Right lobe of liver (tissue), 6 donors: ENCODE results near the gene CCDC9B. TPM values are rescaled to one million over a fixed set of nuclear protein-coding genes. Genes with fewer than 3 reads are reported as not detected.

ENCODE experiments used
- ATAC-seq, 4 donors: fragments of 200-7000 bp; cut with Tn5 transposase; one replicate each; pipeline ENCODE4 v1.9.1; 2020; ENCODE audit warnings: mild to moderate bottlenecking in 4 of 4, moderate library complexity in 4 of 4
- DNase-seq, 3 donors: peaks; one replicate each; pipeline ENCODE4 v3.0.0-alpha.2; 2020
- H3K27ac ChIP-seq, 3 donors: fragments of 200-600 bp; one replicate each; pipeline ENCODE4 v1.8.0; 2022
- H3K27me3 ChIP-seq, 2 donors: fragments of 200-600 bp; one replicate each; pipeline ENCODE4 v1.8.0; 2022
- H3K36me3 ChIP-seq, 4 donors: fragments of 200-600 bp; sonication (generic) in 1 of 4; one replicate each; pipeline versions ENCODE4 v1.5.1 to v1.8.0; 2017 to 2022; ENCODE audit warnings: control low read depth in 1 of 4
- H3K4me1 ChIP-seq, 4 donors: fragments of 200-600 bp; sonication (generic) in 1 of 4; one replicate each; pipeline versions ENCODE4 v1.5.1 to v1.8.0; 2017 to 2022; ENCODE audit warnings: control low read depth in 1 of 4
- H3K4me3 ChIP-seq, 3 donors: fragments of 200-600 bp; one replicate each; pipeline ENCODE4 v1.8.0; 2022
- H3K9me3 ChIP-seq, 4 donors: fragments of 200-600 bp; sonication (generic) in 1 of 4; one replicate each; pipeline versions ENCODE4 v1.5.1 to v1.8.0; 2017 to 2022; ENCODE audit warnings: control low read depth in 1 of 4
- POLR2A ChIP-seq: fragments of 450-650 bp; IDR thresholded peaks from one replicate; pipeline ENCODE4 v1.6.1; 2017; ENCODE audit warnings: antibody characterized with exemption, mild to moderate bottlenecking
- WGBS: methylation state at CpG from one replicate; pipeline ENCODE4 v1.1.6; 2018; ENCODE audit warnings: low coverage, low lambda C conversion rate; ENCODE audit not compliant: insufficient coverage; ENCODE audit errors: missing lambda C conversion rate; 5-methylcytosine and 5-hydroxymethylcytosine counted together
- intact Hi-C, 2 donors: fragments of 100-400 bp; cut with DNase I; formaldehyde crosslinking; loops; one replicate each; pipeline versions ENCODE4 v1.11.2 to v1.14.1; 2022
- total RNA-seq, 6 experiments: library from RNA; depleted of rRNA in 2 of 6; stranded (reverse); fragments of >200 nt in 2 of 6; fragmentation: NEBNext Ultra II Directional in 3 of 6; extraction: Animal tissue kit (Norgen Biotek cat#: 25700) in 3 of 6; gene quantifications; one replicate each; pipeline versions ENCODE4 v1.1.0 to v1.2.4, GENCODE V29; 2016 to 2023
- TF ChIP-seq, protein P1 (sequence below), 4 donors: fragments of 200-600 bp in 3 of 4; fragments of 450-650 bp in 1 of 4; IDR thresholded peaks; one replicate each; pipeline versions ENCODE4 v1.5.1 to v1.8.0; 2016 to 2022; ENCODE audit warnings: antibody characterized with exemption in 4 of 4, mild to moderate bottlenecking in 2 of 4
- donor health status: DM: no; HTN: yes; CAD: no.
- donor health status: DM: no; HTN: no; CAD: no.
- donor health status: DM: no; HTN: no; CAD: no.
- donor health status: DM: no; HTN: yes; CAD: no.
- donor health status: DM: no; HTN: yes; CAD: no.

CCDC9B gene
- total RNA-seq, 6 experiments from 2014 or later, result 4.2 to 11.9 (median 4.7) TPM

DNA sequence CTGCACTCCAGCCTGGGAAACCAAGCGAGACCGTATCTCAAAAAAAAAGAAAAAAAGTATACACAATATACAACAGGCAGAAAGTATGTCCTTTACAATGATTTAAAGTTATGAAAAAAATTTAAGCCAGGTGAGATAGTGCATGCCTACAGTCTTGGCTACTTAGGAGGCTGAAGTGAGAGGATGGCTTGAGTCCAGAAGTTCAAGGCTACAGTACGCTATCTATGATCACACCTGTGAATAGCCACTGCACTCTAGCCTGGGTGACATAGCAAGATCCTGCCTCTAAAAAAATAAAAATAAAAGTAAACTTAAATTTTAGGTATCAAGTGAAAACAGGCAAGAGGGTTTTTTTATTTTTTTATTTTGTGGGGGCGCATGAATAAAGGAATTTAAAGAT, 38.6 kb upstream of the CCDC9B start:
- TF ChIP-seq, protein P1, sequence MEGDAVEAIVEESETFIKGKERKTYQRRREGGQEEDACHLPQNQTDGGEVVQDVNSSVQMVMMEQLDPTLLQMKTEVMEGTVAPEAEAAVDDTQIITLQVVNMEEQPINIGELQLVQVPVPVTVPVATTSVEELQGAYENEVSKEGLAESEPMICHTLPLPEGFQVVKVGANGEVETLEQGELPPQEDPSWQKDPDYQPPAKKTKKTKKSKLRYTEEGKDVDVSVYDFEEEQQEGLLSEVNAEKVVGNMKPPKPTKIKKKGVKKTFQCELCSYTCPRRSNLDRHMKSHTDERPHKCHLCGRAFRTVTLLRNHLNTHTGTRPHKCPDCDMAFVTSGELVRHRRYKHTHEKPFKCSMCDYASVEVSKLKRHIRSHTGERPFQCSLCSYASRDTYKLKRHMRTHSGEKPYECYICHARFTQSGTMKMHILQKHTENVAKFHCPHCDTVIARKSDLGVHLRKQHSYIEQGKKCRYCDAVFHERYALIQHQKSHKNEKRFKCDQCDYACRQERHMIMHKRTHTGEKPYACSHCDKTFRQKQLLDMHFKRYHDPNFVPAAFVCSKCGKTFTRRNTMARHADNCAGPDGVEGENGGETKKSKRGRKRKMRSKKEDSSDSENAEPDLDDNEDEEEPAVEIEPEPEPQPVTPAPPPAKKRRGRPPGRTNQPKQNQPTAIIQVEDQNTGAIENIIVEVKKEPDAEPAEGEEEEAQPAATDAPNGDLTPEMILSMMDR (IDR thresholded peaks at IDR 0.05), result no peak
- TF ChIP-seq POLR2A, result no peak
- Histone ChIP-seq H3K36me3 (no peaks in the 10 kb centered on the region), H3K4me1 (peaks cover 0 to 33% (median 8%) of the 10 kb centered on the region in 4 donors), H3K27ac (no peak overlapping the region), H3K9me3 (no peaks in the 10 kb centered on the region), H3K4me3 (no peak overlapping the region), H3K27me3 (no peaks in the 10 kb centered on the region)
- intact Hi-C loops, result no loop called here
- DNase-seq, result no peak
- 74% methylated on average over 4 of the region's 4 CpGs for WGBS
- ATAC-seq, result no peak

DNA sequence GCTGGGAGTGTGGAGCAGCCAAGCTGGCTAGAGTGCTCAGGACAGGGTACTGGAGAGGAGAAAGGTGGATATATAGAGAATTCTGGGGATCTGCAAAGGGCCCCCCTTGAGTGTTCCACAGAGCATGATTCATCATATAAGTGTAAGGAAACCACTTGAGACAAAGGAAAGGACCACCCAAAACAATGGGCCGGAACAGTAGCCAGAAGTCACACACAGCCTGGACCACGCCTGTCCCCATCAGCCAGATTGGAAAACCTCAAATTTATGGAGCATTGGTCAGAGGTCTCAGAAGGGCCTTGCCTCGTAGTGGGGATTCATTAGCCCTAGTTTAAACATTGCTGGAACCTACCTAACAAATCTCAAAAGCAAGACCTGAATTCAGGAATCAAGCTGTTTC, 36.9 kb upstream of the CCDC9B start:
- ATAC-seq, result no peak
- 79% methylated on average over 3 of the region's 3 CpGs for WGBS

DNA sequence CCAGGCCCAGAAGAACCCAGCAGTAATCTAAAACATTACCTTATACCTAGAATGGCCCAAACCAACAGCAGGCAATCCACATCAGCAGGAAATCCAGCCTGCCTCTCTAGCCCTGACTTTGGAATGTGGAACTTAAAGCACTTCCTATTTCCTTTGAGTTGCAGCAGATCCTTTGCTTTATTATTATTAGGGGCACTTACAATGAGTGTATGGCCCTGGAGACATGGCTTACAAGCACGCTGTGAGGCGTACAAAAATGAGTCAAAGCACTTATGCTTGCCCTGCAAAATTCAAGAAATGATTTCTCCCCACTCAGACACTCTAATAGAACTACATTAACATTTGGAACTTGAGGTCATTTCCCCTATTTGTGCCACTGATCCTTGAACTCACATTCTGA, 32.2 kb upstream of the CCDC9B start:
- TF ChIP-seq, protein P1 (IDR thresholded peaks at IDR 0.05), result no peak
- no peak for TF ChIP-seq POLR2A
- intact Hi-C loops, result no loop called here
- no peaks in the 10 kb centered on the region for H3K9me3 ChIP-seq
- DNase-seq (no peak), ATAC-seq (no peak)
- no peak overlapping the region for H3K4me3 ChIP-seq
- no peak overlapping the region for H3K27ac ChIP-seq
- H3K4me1 ChIP-seq, result no peaks in the 10 kb centered on the region
- no peaks in the 10 kb centered on the region for H3K36me3 ChIP-seq
- no peaks in the 10 kb centered on the region for H3K27me3 ChIP-seq
- 40% methylated on average over 2 of the region's 2 CpGs for WGBS

More for the DNA sequence above, 36.9 kb upstream of the CCDC9B start:
- intact Hi-C loops, result no loop called here
- Histone ChIP-seq H3K27me3 (no peaks in the 10 kb centered on the region), H3K4me1 (peaks cover 0 to 25% (median 7%) of the 10 kb centered on the region in 4 donors), H3K4me3 (no peak overlapping the region), H3K36me3 (no peaks in the 10 kb centered on the region), H3K9me3 (no peaks in the 10 kb centered on the region), H3K27ac (no peak overlapping the region)
- no peak for TF ChIP-seq POLR2A
- TF ChIP-seq, protein P1 (IDR thresholded peaks at IDR 0.05), result no peak
- no peak for DNase-seq

DNA sequence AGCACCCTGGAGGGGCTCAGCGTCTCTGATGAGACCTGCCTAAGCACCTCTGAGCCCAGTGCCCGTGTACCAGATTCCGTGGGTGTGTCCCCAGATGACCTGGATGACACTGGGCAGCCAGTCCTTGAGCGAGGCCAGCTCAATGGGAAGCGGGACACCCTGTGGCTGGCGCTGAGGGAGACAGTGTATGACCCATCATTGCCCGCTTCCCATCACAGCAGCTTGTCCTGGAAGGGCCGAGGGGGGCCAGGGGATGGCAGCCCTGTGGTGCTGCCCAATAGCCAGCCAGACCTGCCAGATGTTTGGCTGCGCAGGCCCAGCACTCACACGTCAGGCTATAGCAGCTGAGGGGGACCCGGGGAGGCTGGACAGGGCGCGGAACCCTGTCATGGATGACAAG, 29.2 kb upstream of the CCDC9B start:
- TF ChIP-seq, protein P1 (IDR thresholded peaks at IDR 0.05), result no peak
- TF ChIP-seq POLR2A, result no peak
- DNase-seq (no peak), ATAC-seq (no peak)
- no peaks in the 10 kb centered on the region for H3K9me3 ChIP-seq
- H3K36me3 ChIP-seq, result no peaks in the 10 kb centered on the region
- H3K27ac ChIP-seq, result no peak overlapping the region
- no peak overlapping the region for H3K4me3 ChIP-seq
- H3K27me3 ChIP-seq, result no peaks in the 10 kb centered on the region
- peaks cover 0 to 16% (median 8%) of the 10 kb centered on the region in 4 donors for H3K4me1 ChIP-seq
- WGBS, result 50% methylated on average over 2 of the region's 13 CpGs
- intact Hi-C loops, result loop anchor here in 1 of 2 donors (10.0 kb wide), 1 partner anchor 45 kb away; no protein-coding TSS in a partner anchor

DNA sequence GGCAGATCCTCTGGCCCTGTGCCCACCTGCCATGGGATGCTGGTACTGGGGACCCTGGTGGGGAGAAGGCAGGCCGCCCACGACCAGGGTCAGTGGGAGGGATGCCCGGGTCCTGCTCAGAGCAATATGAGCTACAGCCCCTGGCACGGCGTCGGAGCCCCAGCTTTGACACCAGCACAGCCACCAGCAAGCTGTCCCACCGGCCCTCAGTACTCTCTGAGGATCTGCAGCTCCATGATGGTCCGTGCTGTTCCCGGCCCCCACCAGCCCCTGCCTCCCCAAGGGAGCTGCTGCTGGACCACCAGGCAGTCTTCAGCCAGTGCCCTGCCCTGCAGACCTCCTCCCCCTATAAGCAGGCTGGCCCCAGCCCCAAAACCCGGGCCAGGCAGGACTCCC, 28.7 kb upstream of the CCDC9B start:
- TF ChIP-seq POLR2A, result no peak
- TF ChIP-seq, protein P1 (IDR thresholded peaks at IDR 0.05), result no peak
- intact Hi-C loops, result loop anchor here in 1 of 2 donors (10.0 kb wide), 1 partner anchor 45 kb away; no protein-coding TSS in a partner anchor
- ATAC-seq (no peak), DNase-seq (no peak)
- Histone ChIP-seq H3K4me1 (peaks cover 0 to 16% (median 8%) of the 10 kb centered on the region in 4 donors), H3K27ac (no peak overlapping the region), H3K27me3 (no peaks in the 10 kb centered on the region), H3K9me3 (no peaks in the 10 kb centered on the region), H3K36me3 (no peaks in the 10 kb centered on the region), H3K4me3 (no peak overlapping the region)
- WGBS, result no CpG with 5 or more reads among the region's 10 CpGs
